Measurements from ENCODE around the gene TMEM244. TPM values are rescaled to one million over a fixed set of nuclear protein-coding genes. Genes with fewer than 3 reads are reported as not detected.
"Not testable (repeated sequence)": the region's sequence is repeated elsewhere in the genome, so short reads cannot be mapped to it uniquely, and the experiment has no call there.

Gene TMEM244
- total RNA-seq, 1 donor from 2014 or later = not detected

GRCh38 chr6:129812145-129812777 lies 48.9 kb downstream of the TMEM244 start:
- peaks cover 7% of the 10 kb centered on the region for H3K9me3 ChIP-seq (replicated peaks)
- no peak for TF ChIP-seq CTCF (IDR thresholded peaks at IDR 0.05; ENCODE audit: borderline replicate concordance)
- H3K4me3 ChIP-seq = no peak overlapping the region
- intact Hi-C loops (cut with micrococcal nuclease) = no loop called here
- H3K4me1 ChIP-seq = no peaks in the 10 kb centered on the region
- H3K36me3 ChIP-seq = no peaks in the 10 kb centered on the region
- peaks cover 5% of the 10 kb centered on the region for H3K27me3 ChIP-seq (ENCODE audit: low read depth)
- H3K27ac ChIP-seq (replicated peaks) = no peak overlapping the region
- no peak for DNase-seq

DNA sequence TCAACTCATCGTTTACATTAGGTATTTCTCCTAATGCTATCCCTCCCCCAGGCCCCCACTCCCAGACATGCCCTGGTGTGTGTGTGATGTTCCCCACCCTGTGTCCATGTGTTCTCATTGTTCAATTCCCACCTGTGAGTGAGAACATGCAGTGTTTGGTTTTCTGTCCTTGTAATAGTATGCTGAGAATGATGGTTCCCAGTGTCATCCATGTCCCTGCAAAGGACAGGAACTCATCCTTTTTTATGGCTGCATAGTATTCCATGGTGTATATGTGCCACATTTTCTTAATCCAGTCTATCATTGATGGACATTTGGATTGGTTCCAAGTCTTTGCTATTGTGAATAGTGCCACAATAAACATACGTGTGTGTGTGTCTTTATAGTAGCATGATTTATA lies 54.0 kb downstream of the TMEM244 start:
- H3K4me3 ChIP-seq; intact Hi-C loops (cut with micrococcal nuclease): not testable (repeated sequence)

GRCh38 chr6:129802920-129803319 lies 58.2 kb downstream of the TMEM244 start:
- H3K4me1 ChIP-seq; DNase-seq; H3K9me3 ChIP-seq (replicated peaks); intact Hi-C loops (cut with micrococcal nuclease); H3K36me3 ChIP-seq; H3K27me3 ChIP-seq (ENCODE audit: low read depth); H3K27ac ChIP-seq (replicated peaks); H3K4me3 ChIP-seq: not testable (repeated sequence)

More for the DNA sequence above, 54.0 kb downstream of the TMEM244 start:
- not testable (repeated sequence) for DNase-seq; H3K9me3 ChIP-seq (replicated peaks); H3K36me3 ChIP-seq; H3K4me1 ChIP-seq; H3K27ac ChIP-seq (replicated peaks); H3K27me3 ChIP-seq (ENCODE audit: low read depth)

- Histone ChIP-seq H3K27ac (replicated peaks) (no peak overlapping the region), H3K4me3 (no peak overlapping the region), H3K36me3 (no peaks in the 10 kb centered on the region), H3K27me3 (ENCODE audit: low read depth) (no peaks in the 10 kb centered on the region), H3K9me3 (replicated peaks) (no peaks in the 10 kb centered on the region), H3K4me1 (no peaks in the 10 kb centered on the region)
- intact Hi-C loops (cut with micrococcal nuclease) = no loop called here
- no peak for TF ChIP-seq CTCF (IDR thresholded peaks at IDR 0.05; ENCODE audit: borderline replicate concordance)
- no peak for DNase-seq
Measured at GRCh38 chr6:129801909-129802308, 59.2 kb downstream of the TMEM244 start.

DNA sequence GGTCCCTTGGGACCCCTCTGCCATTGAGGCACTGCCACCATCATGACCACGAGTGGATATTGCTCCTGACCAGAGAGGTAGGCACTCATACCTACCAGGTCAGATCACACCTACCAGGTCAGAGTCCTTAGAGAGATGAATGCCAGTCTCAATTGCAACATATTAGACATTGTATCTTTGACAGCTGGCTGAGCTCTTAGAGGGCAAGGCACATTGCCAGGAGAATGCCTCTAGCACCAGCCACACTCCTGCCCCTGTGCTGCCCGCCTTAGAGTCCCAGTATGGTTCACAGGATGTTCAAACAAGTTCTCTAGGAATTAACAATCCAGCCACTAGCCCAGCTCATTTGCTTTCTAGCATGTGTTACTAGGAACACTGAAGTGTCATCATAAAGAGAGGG lies 65.9 kb downstream of the TMEM244 start:
- no peak for TF ChIP-seq CTCF (IDR thresholded peaks at IDR 0.05; ENCODE audit: borderline replicate concordance)
- H3K9me3 ChIP-seq (replicated peaks) = no peaks in the 10 kb centered on the region

GRCh38 chr6:129793447-129793846 lies 67.7 kb downstream of the TMEM244 start:
- Histone ChIP-seq H3K36me3 (no peaks in the 10 kb centered on the region), H3K9me3 (replicated peaks) (no peaks in the 10 kb centered on the region), H3K4me1 (no peaks in the 10 kb centered on the region), H3K27ac (replicated peaks) (no peak overlapping the region), H3K4me3 (no peak overlapping the region), H3K27me3 (ENCODE audit: low read depth) (peaks cover 19% of the 10 kb centered on the region)
- no peak for TF ChIP-seq CTCF (IDR thresholded peaks at IDR 0.05; ENCODE audit: borderline replicate concordance)
- intact Hi-C loops (cut with micrococcal nuclease) = no loop called here
- no peak for DNase-seq

More for the DNA sequence above, 65.9 kb downstream of the TMEM244 start:
- Histone ChIP-seq H3K36me3 (no peaks in the 10 kb centered on the region), H3K27ac (replicated peaks) (no peak overlapping the region), H3K4me1 (no peaks in the 10 kb centered on the region), H3K27me3 (ENCODE audit: low read depth) (peaks cover 19% of the 10 kb centered on the region), H3K4me3 (no peak overlapping the region)
- intact Hi-C loops (cut with micrococcal nuclease) = no loop called here
- no peak for DNase-seq

All from left ventricle myocardium inferior (tissue), 1 donor.